Parathyroid adenoma (tissue), 2 donors: ENCODE measurements around the gene CFAP47.

Experiments used
- H2AFZ ChIP-seq: fragments of 300-600 bp; sonication (generic); one replicate; pipeline ENCODE4 v1.7.0; 2017; ENCODE audit warnings: antibody characterized with exemption, mild to moderate bottlenecking
- H3K27ac ChIP-seq: fragments of 300-600 bp; sonication (generic); one replicate; pipeline ENCODE4 v1.7.0; 2017
- H3K27me3 ChIP-seq: fragments of 300-600 bp; sonication (generic); one replicate; pipeline ENCODE4 v1.7.0; 2017; ENCODE audit warnings: low read length; ENCODE audit not compliant: control insufficient read depth, insufficient read depth
- H3K36me3 ChIP-seq: fragments of 300-600 bp; sonication (generic); one replicate; pipeline ENCODE4 v1.7.0; 2017; ENCODE audit warnings: low read length; ENCODE audit not compliant: control insufficient read depth, insufficient read depth
- H3K4me1 ChIP-seq: fragments of 300-600 bp; sonication (generic); one replicate; pipeline ENCODE4 v1.7.0; 2017; ENCODE audit warnings: control low read depth
- H3K4me2 ChIP-seq: fragments of 300-600 bp; sonication (generic); one replicate; pipeline ENCODE4 v1.7.0; 2017; ENCODE audit warnings: low read length
- H3K4me3 ChIP-seq: fragments of 300-600 bp; sonication (generic); one replicate; pipeline ENCODE4 v1.7.0; 2017; ENCODE audit warnings: low read depth, low read length
- H3K79me2 ChIP-seq: fragments of 300-600 bp; sonication (generic); one replicate; pipeline ENCODE4 v1.7.0; 2017; ENCODE audit warnings: control low read depth
- H3K9ac ChIP-seq: fragments of 300-600 bp; sonication (generic); one replicate; pipeline ENCODE4 v1.7.0; 2017; ENCODE audit warnings: mild to moderate bottlenecking
- H3K9me3 ChIP-seq: fragments of 300-600 bp; sonication (generic); one replicate; pipeline ENCODE4 v1.7.0; 2017; ENCODE audit warnings: low read length; ENCODE audit not compliant: control insufficient read depth
- CTCF ChIP-seq: fragments of 300-600 bp; sonication (generic); IDR thresholded peaks from one replicate; pipeline ENCODE4 v1.7.0; 2017; ENCODE audit warnings: antibody characterized with exemption, mild to moderate bottlenecking
- donor health status: primary hyperparathyroidism.

CFAP47 gene

DNA sequence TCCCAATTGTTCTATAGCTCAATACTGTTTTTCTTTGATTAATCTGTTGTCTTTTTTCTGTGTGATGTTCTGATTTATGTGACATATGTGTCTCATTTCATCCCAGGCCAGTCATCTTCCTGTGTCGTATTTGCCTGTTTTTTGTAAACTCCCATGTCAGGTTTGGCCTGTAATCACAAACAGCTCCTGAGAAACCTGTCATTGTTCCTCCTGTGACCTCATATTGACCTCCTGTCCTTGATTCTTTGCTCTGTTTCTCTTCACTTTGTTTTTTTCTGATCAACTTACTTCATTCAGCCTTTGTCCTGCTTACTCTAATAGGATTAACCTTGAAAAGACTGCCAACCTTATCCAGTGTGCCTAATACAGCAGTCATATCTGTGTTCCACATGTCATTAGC lies 438.3 kb downstream of the CFAP47 start:
- TF ChIP-seq CTCF, result no peak
- Histone ChIP-seq H3K4me3 (no peak overlapping the region), H3K4me2 (no peak overlapping the region), H3K36me3 (no peaks in the 10 kb centered on the region), H3K27ac (no peak overlapping the region), H2AFZ (no peak overlapping the region), H3K9me3 (no peaks in the 10 kb centered on the region), H3K9ac (no peak overlapping the region), H3K79me2 (no peaks in the 10 kb centered on the region), H3K27me3 (no peaks in the 10 kb centered on the region), H3K4me1 (no peaks in the 10 kb centered on the region)

- H3K79me2 ChIP-seq, result no peaks in the 10 kb centered on the region
- no peaks in the 10 kb centered on the region for H3K9me3 ChIP-seq
- H3K4me3 ChIP-seq, result no peak overlapping the region
- no peak overlapping the region for H3K4me2 ChIP-seq
- no peak for TF ChIP-seq CTCF
- H3K27me3 ChIP-seq, result no peaks in the 10 kb centered on the region
- H3K36me3 ChIP-seq, result no peaks in the 10 kb centered on the region
- H3K27ac ChIP-seq, result no peak overlapping the region
- H2AFZ ChIP-seq, result no peak overlapping the region
- no peak overlapping the region for H3K9ac ChIP-seq
- H3K4me1 ChIP-seq, result no peaks in the 10 kb centered on the region
Observed at GRCh38 chrX:36364262-36364661, 444.7 kb downstream of the CFAP47 start.

GRCh38 chrX:36383495-36383894 lies 464.0 kb downstream of the CFAP47 start:
- Histone ChIP-seq H3K4me1 (no peaks in the 10 kb centered on the region), H3K79me2 (no peaks in the 10 kb centered on the region), H3K9me3 (no peaks in the 10 kb centered on the region), H3K27me3 (no peaks in the 10 kb centered on the region), H3K36me3 (no peaks in the 10 kb centered on the region), H3K27ac (no peak overlapping the region), H3K9ac (no peak overlapping the region), H3K4me3 (no peak overlapping the region), H2AFZ (no peak overlapping the region), H3K4me2 (no peak overlapping the region)
- TF ChIP-seq CTCF, result no peak

- Histone ChIP-seq H3K27me3 (no peaks in the 10 kb centered on the region), H3K27ac (no peak overlapping the region), H2AFZ (no peak overlapping the region), H3K9ac (no peak overlapping the region), H3K4me1 (no peaks in the 10 kb centered on the region), H3K36me3 (no peaks in the 10 kb centered on the region), H3K4me2 (no peak overlapping the region), H3K79me2 (no peaks in the 10 kb centered on the region), H3K4me3 (no peak overlapping the region), H3K9me3 (no peaks in the 10 kb centered on the region)
- no peak for TF ChIP-seq CTCF
Observed at GRCh38 chrX:36388901-36389300, 469.4 kb downstream of the CFAP47 start.

DNA sequence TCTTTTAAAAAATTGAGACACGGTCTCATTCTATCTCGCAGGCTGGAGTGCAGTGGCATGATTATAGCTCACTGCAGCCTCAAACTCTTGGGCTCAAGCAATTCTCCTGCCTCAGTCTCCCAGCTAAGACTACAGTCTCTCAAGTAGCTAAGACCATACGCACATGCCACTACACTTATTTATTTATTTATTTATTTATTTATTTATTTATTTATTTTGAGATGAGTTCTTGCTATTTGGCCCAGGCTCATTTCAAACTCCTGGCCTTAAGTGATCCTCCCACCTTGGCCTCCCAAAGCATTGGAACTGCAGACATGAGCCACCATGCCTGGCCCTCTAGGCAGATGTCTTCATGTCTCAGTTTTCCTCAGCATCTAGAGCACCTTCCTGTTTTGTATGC lies 482.2 kb downstream of the CFAP47 start:
- no peaks in the 10 kb centered on the region for H3K4me1 ChIP-seq
- no peaks in the 10 kb centered on the region for H3K36me3 ChIP-seq
- TF ChIP-seq CTCF, result no peak
- no peak overlapping the region for H3K9ac ChIP-seq
- no peaks in the 10 kb centered on the region for H3K79me2 ChIP-seq
- H3K9me3 ChIP-seq, result no peaks in the 10 kb centered on the region
- H3K27me3 ChIP-seq, result no peaks in the 10 kb centered on the region
- no peak overlapping the region for H3K4me2 ChIP-seq
- no peak overlapping the region for H3K4me3 ChIP-seq
- no peak overlapping the region for H2AFZ ChIP-seq
- no peak overlapping the region for H3K27ac ChIP-seq
